ENCODE data around the gene HBM. TPM values are rescaled to one million over a fixed set of nuclear protein-coding genes. Genes with fewer than 3 reads are reported as not detected.
"Not testable (repeated sequence)": the region's sequence is repeated elsewhere in the genome, so short reads cannot be mapped to it uniquely, and the experiment has no call there.

HBM gene
- total RNA-seq, 1 donor from 2014 or later: not detected

GRCh38 chr16:181565-182021 lies 15.8 kb downstream of the HBM start:
- peak in 1 of 2 donors; percentile 22 for DNase-seq (ENCODE audit: low read depth in 2 of 2)

GRCh38 chr16:183005-183404 lies 17.2 kb downstream of the HBM start:
- DNase-seq (ENCODE audit: low read depth in 2 of 2): no peak

GRCh38 chr16:185213-185612 lies 19.4 kb downstream of the HBM start:
- DNase-seq (ENCODE audit: low read depth in 2 of 2): no peak

- no peak for DNase-seq (ENCODE audit: low read depth in 2 of 2)
Observed at GRCh38 chr16:185691-186090, 19.9 kb downstream of the HBM start.

- DNase-seq (ENCODE audit: low read depth in 2 of 2): no peak
Observed at GRCh38 chr16:187330-187729, 21.6 kb downstream of the HBM start.

GRCh38 chr16:188674-189073 lies 22.9 kb downstream of the HBM start:
- DNase-seq (ENCODE audit: low read depth in 2 of 2): no peak

GRCh38 chr16:189604-190186 lies 23.9 kb downstream of the HBM start:
- no peak for DNase-seq (ENCODE audit: low read depth in 2 of 2)

- no peak for DNase-seq (ENCODE audit: low read depth in 2 of 2)
Observed at GRCh38 chr16:191831-192230, 26.1 kb downstream of the HBM start.

GRCh38 chr16:192686-193085 lies 26.9 kb downstream of the HBM start:
- DNase-seq (ENCODE audit: low read depth in 2 of 2): no peak

- DNase-seq (ENCODE audit: low read depth in 2 of 2): no peak
Observed at GRCh38 chr16:193441-193840, 27.7 kb downstream of the HBM start.

GRCh38 chr16:194516-194915 lies 28.7 kb downstream of the HBM start:
- peak in 1 of 2 donors; percentile 75 for DNase-seq (ENCODE audit: low read depth in 2 of 2)

GRCh38 chr16:200388-200787 lies 34.6 kb downstream of the HBM start:
- no peak for DNase-seq (ENCODE audit: low read depth in 2 of 2)

- DNase-seq (ENCODE audit: low read depth in 2 of 2): no peak
Observed at GRCh38 chr16:203246-203645, 37.5 kb downstream of the HBM start.

- not testable (repeated sequence) for DNase-seq (ENCODE audit: low read depth in 2 of 2)
Observed at GRCh38 chr16:204046-204445, 38.3 kb downstream of the HBM start.

GRCh38 chr16:209359-209758 lies 43.6 kb downstream of the HBM start:
- not testable (repeated sequence) for DNase-seq (ENCODE audit: low read depth in 2 of 2)

GRCh38 chr16:211631-212180 lies 45.9 kb downstream of the HBM start:
- DNase-seq (ENCODE audit: low read depth in 2 of 2): not testable (repeated sequence)

- DNase-seq (ENCODE audit: low read depth in 2 of 2): no peak
Observed at GRCh38 chr16:212999-213398, 47.2 kb downstream of the HBM start.

Other genes starting within 250 kb of the HBM start
- gene POLR3K, start 112.4 kb upstream of the HBM start, total RNA-seq: 4.6 and 5.2 TPM in 2 replicates
- 14.1 and 25.7 TPM in 2 replicates for gene SNRNP25, start 112.2 kb upstream of the HBM start, total RNA-seq
- 12.6 and 24.8 TPM in 2 replicates for gene RHBDF1, start 93.3 kb upstream of the HBM start, total RNA-seq
- 186 and 202 TPM in 2 replicates for gene MPG, start 87.8 kb upstream of the HBM start, total RNA-seq
- 2.4 and 3.6 TPM in 2 replicates for gene NPRL3, start 27.3 kb upstream of the HBM start, total RNA-seq
- not detected in 2 replicates for gene HBZ, start 13.3 kb upstream of the HBM start, total RNA-seq
- not detected in 2 replicates for gene HBA2, start 6.9 kb downstream of the HBM start, total RNA-seq
- gene HBA1, start 10.7 kb downstream of the HBM start, total RNA-seq: not detected in 2 replicates
- 0.65 TPM in 1 of 2 replicates, not detected in the other for gene HBQ1, start 14.5 kb downstream of the HBM start, total RNA-seq
- 19.6 and 28.2 TPM in 2 replicates for gene LUC7L, start 63.5 kb downstream of the HBM start, total RNA-seq
- gene FAM234A, start 68.8 kb downstream of the HBM start, total RNA-seq: 38.6 and 41.5 TPM in 2 replicates
- gene RGS11, start 110.0 kb downstream of the HBM start, total RNA-seq: 0.20 and 0.44 TPM in 2 replicates
- gene ARHGDIG, start 114.6 kb downstream of the HBM start, total RNA-seq: under 0.01 and 0.22 TPM in 2 replicates
- not detected in 2 replicates for gene PDIA2, start 117.2 kb downstream of the HBM start, total RNA-seq
- gene AXIN1, start 186.7 kb downstream of the HBM start, total RNA-seq: 10.2 and 15.9 TPM in 2 replicates
- gene MRPL28, start 204.6 kb downstream of the HBM start, total RNA-seq: 70.8 and 80.6 TPM in 2 replicates
- 78.7 and 110 TPM in 2 replicates for gene PGAP6, start 216.0 kb downstream of the HBM start, total RNA-seq
- 30.4 and 55.6 TPM in 2 replicates for gene NME4, start 231.2 kb downstream of the HBM start, total RNA-seq
- 9.3 and 12.6 TPM in 2 replicates for gene DECR2, start 235.9 kb downstream of the HBM start, total RNA-seq